Activated naive CD8-positive, alpha-beta T cell treated with anti-CD3 and anti-CD28 coated beads, Interleukin-2, amount 50 U/mL, for 24 hours (primary cell): ENCODE measurements around the gene ZNF287.
"Not testable (repeated sequence)": the region's sequence is repeated elsewhere in the genome, so short reads cannot be mapped to it uniquely, and the experiment has no call there.

Experiments
- ATAC-seq: fragments of 150-1000 bp; cut with Tn5 transposase; one replicate; pipeline ENCODE4 v1.10.0; 2021
- DNase-seq: peaks from one replicate; pipeline ENCODE4 v3.0.0; 2021
- H3K27ac Mint-ChIP-seq: one replicate; pipeline ENCODE4 v1.8.0; 2021; ENCODE audit warnings: mild to moderate bottlenecking, mixed read lengths
- H3K27me3 Mint-ChIP-seq: one replicate; pipeline ENCODE4 v1.8.0; 2021; ENCODE audit warnings: mixed read lengths
- H3K36me3 Mint-ChIP-seq: one replicate; pipeline ENCODE4 v1.8.0; 2021; ENCODE audit warnings: low read depth, mixed read lengths
- H3K4me1 Mint-ChIP-seq: one replicate; pipeline ENCODE4 v1.8.0; 2021; ENCODE audit warnings: mixed read lengths
- H3K4me3 Mint-ChIP-seq: one replicate; pipeline ENCODE4 v1.8.0; 2021; ENCODE audit warnings: mild to moderate bottlenecking, moderate library complexity, mixed read lengths
- H3K9me3 Mint-ChIP-seq: one replicate; pipeline ENCODE4 v1.8.0; 2021; ENCODE audit warnings: mixed read lengths

ZNF287 gene

GRCh38 chr17:16534236-16534635 is 34.8 kb downstream of the ZNF287 start:
- Mint-ChIP-seq H3K27me3 (peaks cover 19% of the 10 kb centered on the region), H3K27ac (no peak overlapping the region), H3K4me1 (peaks cover 19% of the 10 kb centered on the region), H3K36me3 (peaks cover 3% of the 10 kb centered on the region), H3K4me3 (no peak overlapping the region), H3K9me3 (no peaks in the 10 kb centered on the region)
- ATAC-seq (no peak), DNase-seq (no peak)

- Mint-ChIP-seq H3K27ac (no peak overlapping the region), H3K27me3 (peaks cover 41% of the 10 kb centered on the region), H3K36me3 (no peaks in the 10 kb centered on the region), H3K4me3 (no peak overlapping the region), H3K4me1 (peaks cover 4% of the 10 kb centered on the region), H3K9me3 (no peaks in the 10 kb centered on the region)
- DNase-seq: no peak
- no peak for ATAC-seq
Measured at GRCh38 chr17:16529906-16530305, 39.1 kb downstream of the ZNF287 start.

- no peak for ATAC-seq
- Mint-ChIP-seq H3K27ac (no peak overlapping the region), H3K4me1 (peaks cover 11% of the 10 kb centered on the region), H3K4me3 (no peak overlapping the region), H3K27me3 (peaks cover 47% of the 10 kb centered on the region), H3K36me3 (no peaks in the 10 kb centered on the region), H3K9me3 (no peaks in the 10 kb centered on the region)
- DNase-seq: no peak
Measured at GRCh38 chr17:16527298-16527697, 41.7 kb downstream of the ZNF287 start.

- ATAC-seq, H3K27ac Mint-ChIP-seq, H3K4me3 Mint-ChIP-seq, H3K36me3 Mint-ChIP-seq, H3K9me3 Mint-ChIP-seq, DNase-seq: not testable (repeated sequence)
- Mint-ChIP-seq H3K27me3 (peaks cover 42% of the 10 kb centered on the region), H3K4me1 (peaks cover 13% of the 10 kb centered on the region)
Measured at GRCh38 chr17:16525556-16525955, 43.4 kb downstream of the ZNF287 start.

- Mint-ChIP-seq H3K36me3 (no peaks in the 10 kb centered on the region), H3K4me1 (peaks cover 13% of the 10 kb centered on the region), H3K27ac (no peak overlapping the region), H3K4me3 (no peak overlapping the region), H3K27me3 (peaks cover 32% of the 10 kb centered on the region), H3K9me3 (no peaks in the 10 kb centered on the region)
- peak; percentile 88 for ATAC-seq
- DNase-seq: peak; percentile 59
Measured at GRCh38 chr17:16521070-16521727, 47.8 kb downstream of the ZNF287 start.

- no peak for ATAC-seq
- Mint-ChIP-seq H3K4me1 (peaks cover 3% of the 10 kb centered on the region), H3K36me3 (no peaks in the 10 kb centered on the region), H3K9me3 (no peaks in the 10 kb centered on the region), H3K27me3 (peaks cover 33% of the 10 kb centered on the region), H3K27ac (no peak overlapping the region), H3K4me3 (no peak overlapping the region)
- no peak for DNase-seq
Measured at GRCh38 chr17:16519021-16519420, 50.0 kb downstream of the ZNF287 start.

- Mint-ChIP-seq H3K9me3 (no peaks in the 10 kb centered on the region), H3K36me3 (no peaks in the 10 kb centered on the region), H3K27ac (no peak overlapping the region), H3K27me3 (peaks cover 28% of the 10 kb centered on the region), H3K4me1 (peaks cover 2% of the 10 kb centered on the region), H3K4me3 (no peak overlapping the region)
- DNase-seq (no peak), ATAC-seq (no peak)
Measured at GRCh38 chr17:16517477-16517876, 51.5 kb downstream of the ZNF287 start.

- H3K27me3 Mint-ChIP-seq: peaks cover 28% of the 10 kb centered on the region
- DNase-seq: no peak
- ATAC-seq: no peak
- H3K36me3 Mint-ChIP-seq: no peaks in the 10 kb centered on the region
- peaks cover 2% of the 10 kb centered on the region for H3K4me1 Mint-ChIP-seq
- no peak overlapping the region for H3K27ac Mint-ChIP-seq
- no peak overlapping the region for H3K4me3 Mint-ChIP-seq
- no peaks in the 10 kb centered on the region for H3K9me3 Mint-ChIP-seq
Measured at GRCh38 chr17:16516594-16517051, 52.4 kb downstream of the ZNF287 start.

- no peak overlapping the region for H3K4me3 Mint-ChIP-seq
- no peaks in the 10 kb centered on the region for H3K4me1 Mint-ChIP-seq
- peaks cover 22% of the 10 kb centered on the region for H3K27me3 Mint-ChIP-seq
- no peaks in the 10 kb centered on the region for H3K36me3 Mint-ChIP-seq
- H3K9me3 Mint-ChIP-seq: no peaks in the 10 kb centered on the region
- no peak overlapping the region for H3K27ac Mint-ChIP-seq
- no peak for DNase-seq
- no peak for ATAC-seq
Measured at GRCh38 chr17:16515933-16516332, 53.1 kb downstream of the ZNF287 start.

- no peak for DNase-seq
- H3K27ac Mint-ChIP-seq: no peak overlapping the region
- ATAC-seq: no peak
- no peaks in the 10 kb centered on the region for H3K4me1 Mint-ChIP-seq
- no peak overlapping the region for H3K4me3 Mint-ChIP-seq
- H3K36me3 Mint-ChIP-seq: no peaks in the 10 kb centered on the region
- no peaks in the 10 kb centered on the region for H3K9me3 Mint-ChIP-seq
- H3K27me3 Mint-ChIP-seq: peaks cover 22% of the 10 kb centered on the region
Measured at GRCh38 chr17:16513873-16514272, 55.1 kb downstream of the ZNF287 start.

GRCh38 chr17:16512011-16512410 is 57.0 kb downstream of the ZNF287 start:
- Mint-ChIP-seq H3K27ac (no peak overlapping the region), H3K4me3 (no peak overlapping the region), H3K4me1 (no peaks in the 10 kb centered on the region), H3K9me3 (no peaks in the 10 kb centered on the region), H3K27me3 (peaks cover 14% of the 10 kb centered on the region), H3K36me3 (no peaks in the 10 kb centered on the region)
- DNase-seq (no peak), ATAC-seq (no peak)

- H3K4me3 Mint-ChIP-seq: no peak overlapping the region
- ATAC-seq (no peak), DNase-seq (no peak)
- H3K4me1 Mint-ChIP-seq: no peaks in the 10 kb centered on the region
- H3K36me3 Mint-ChIP-seq: no peaks in the 10 kb centered on the region
- peaks cover 10% of the 10 kb centered on the region for H3K27me3 Mint-ChIP-seq
- no peaks in the 10 kb centered on the region for H3K9me3 Mint-ChIP-seq
- no peak overlapping the region for H3K27ac Mint-ChIP-seq
Measured at GRCh38 chr17:16511593-16511992, 57.4 kb downstream of the ZNF287 start.

GRCh38 chr17:16507918-16508533 is 61.0 kb downstream of the ZNF287 start:
- no peaks in the 10 kb centered on the region for H3K4me1 Mint-ChIP-seq
- no peaks in the 10 kb centered on the region for H3K9me3 Mint-ChIP-seq
- no peak overlapping the region for H3K4me3 Mint-ChIP-seq
- ATAC-seq (no peak), DNase-seq (no peak)
- H3K27me3 Mint-ChIP-seq: no peaks in the 10 kb centered on the region
- no peak overlapping the region for H3K27ac Mint-ChIP-seq
- no peaks in the 10 kb centered on the region for H3K36me3 Mint-ChIP-seq

GRCh38 chr17:16506188-16506587 is 62.8 kb downstream of the ZNF287 start:
- H3K4me1 Mint-ChIP-seq: no peaks in the 10 kb centered on the region
- no peak for ATAC-seq
- H3K27me3 Mint-ChIP-seq: no peaks in the 10 kb centered on the region
- H3K27ac Mint-ChIP-seq: no peak overlapping the region
- H3K9me3 Mint-ChIP-seq: no peaks in the 10 kb centered on the region
- DNase-seq: no peak
- no peaks in the 10 kb centered on the region for H3K36me3 Mint-ChIP-seq
- H3K4me3 Mint-ChIP-seq: no peak overlapping the region

GRCh38 chr17:16504984-16505383 is 64.0 kb downstream of the ZNF287 start:
- Mint-ChIP-seq H3K9me3 (no peaks in the 10 kb centered on the region), H3K27me3 (no peaks in the 10 kb centered on the region), H3K4me1 (no peaks in the 10 kb centered on the region), H3K36me3 (no peaks in the 10 kb centered on the region), H3K4me3 (no peak overlapping the region), H3K27ac (no peak overlapping the region)
- DNase-seq (no peak), ATAC-seq (no peak)
